ENCODE measurements around the gene MAST1.

Gene MAST1

DNA sequence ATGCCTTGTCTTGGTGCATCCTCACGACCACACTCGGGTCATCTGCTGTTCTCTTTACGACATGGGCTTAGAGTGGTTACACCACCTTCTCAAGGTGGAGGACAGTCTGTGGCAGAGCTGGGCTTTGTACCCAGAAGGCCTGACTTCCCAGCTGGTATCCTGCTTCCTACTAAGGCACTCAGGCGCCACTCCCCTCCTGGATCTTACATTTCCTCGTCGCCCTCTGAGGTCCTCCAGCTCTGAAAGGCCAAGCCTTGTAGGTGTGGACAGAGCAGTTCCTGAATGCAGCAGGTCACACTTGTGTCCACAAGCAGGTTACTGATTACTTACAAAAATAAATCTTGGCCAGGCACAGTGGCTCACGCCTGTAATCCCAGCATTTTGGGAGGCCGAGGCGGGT, 68.9 kb downstream of the MAST1 start:
- Histone ChIP-seq H3K36me3 (ENCODE audit: control insufficient read depth in 2 of 2, insufficient read depth in 1 of 2, low read length in 2 of 2) (no peaks in the 10 kb centered on the region), H3K27ac (ENCODE audit: extremely low read depth, low read depth, low read length) (no peak overlapping the region), H3K4me1 (ENCODE audit: control insufficient read depth, insufficient read depth, low read length) (no peaks in the 10 kb centered on the region; the same call in 1 of the 2 replicates), H3K9me3 (ENCODE audit: control insufficient read depth, insufficient read depth, low read depth, low read length) (no peaks in the 10 kb centered on the region), H3K4me3 (ENCODE audit: low read depth, low read length) (no peak overlapping the region)
- CTCF ChIA-PET = interaction anchor here (0.6 kb wide), 1 partner anchor 478 kb away, joined by 4 read pairs; no protein-coding TSS in a partner anchor
- TF ChIP-seq ZNF791 (tag by site-specific recombination; IDR thresholded peaks at IDR 0.05) (no peak), TSHZ1 (tag by site-specific recombination; IDR thresholded peaks at IDR 0.05; ENCODE audit: borderline replicate concordance) (no peak), ZBTB17 (tag by site-specific recombination; IDR thresholded peaks at IDR 0.05) (no peak), KLF8 (tag by site-specific recombination; IDR thresholded peaks at IDR 0.05) (no peak), ZNF747 (tag by site-specific recombination; IDR thresholded peaks at IDR 0.05) (no peak), ZFP41 (tag by site-specific recombination; IDR thresholded peaks at IDR 0.05; ENCODE audit: borderline replicate concordance) (no peak), ZNF335 (tag by site-specific recombination; conservative IDR thresholded peaks at IDR 0.05) (no peak)
- TF ChIP-seq, protein P1, sequence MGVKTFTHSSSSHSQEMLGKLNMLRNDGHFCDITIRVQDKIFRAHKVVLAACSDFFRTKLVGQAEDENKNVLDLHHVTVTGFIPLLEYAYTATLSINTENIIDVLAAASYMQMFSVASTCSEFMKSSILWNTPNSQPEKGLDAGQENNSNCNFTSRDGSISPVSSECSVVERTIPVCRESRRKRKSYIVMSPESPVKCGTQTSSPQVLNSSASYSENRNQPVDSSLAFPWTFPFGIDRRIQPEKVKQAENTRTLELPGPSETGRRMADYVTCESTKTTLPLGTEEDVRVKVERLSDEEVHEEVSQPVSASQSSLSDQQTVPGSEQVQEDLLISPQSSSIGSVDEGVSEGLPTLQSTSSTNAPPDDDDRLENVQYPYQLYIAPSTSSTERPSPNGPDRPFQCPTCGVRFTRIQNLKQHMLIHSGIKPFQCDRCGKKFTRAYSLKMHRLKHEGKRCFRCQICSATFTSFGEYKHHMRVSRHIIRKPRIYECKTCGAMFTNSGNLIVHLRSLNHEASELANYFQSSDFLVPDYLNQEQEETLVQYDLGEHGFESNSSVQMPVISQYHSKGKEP (tag by site-specific recombination; IDR thresholded peaks at IDR 0.05) = no peak
- TF ChIP-seq, protein P2, sequence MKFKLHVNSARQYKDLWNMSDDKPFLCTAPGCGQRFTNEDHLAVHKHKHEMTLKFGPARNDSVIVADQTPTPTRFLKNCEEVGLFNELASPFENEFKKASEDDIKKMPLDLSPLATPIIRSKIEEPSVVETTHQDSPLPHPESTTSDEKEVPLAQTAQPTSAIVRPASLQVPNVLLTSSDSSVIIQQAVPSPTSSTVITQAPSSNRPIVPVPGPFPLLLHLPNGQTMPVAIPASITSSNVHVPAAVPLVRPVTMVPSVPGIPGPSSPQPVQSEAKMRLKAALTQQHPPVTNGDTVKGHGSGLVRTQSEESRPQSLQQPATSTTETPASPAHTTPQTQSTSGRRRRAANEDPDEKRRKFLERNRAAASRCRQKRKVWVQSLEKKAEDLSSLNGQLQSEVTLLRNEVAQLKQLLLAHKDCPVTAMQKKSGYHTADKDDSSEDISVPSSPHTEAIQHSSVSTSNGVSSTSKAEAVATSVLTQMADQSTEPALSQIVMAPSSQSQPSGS (tag by site-specific recombination; IDR thresholded peaks at IDR 0.05; ENCODE audit: low read depth) = no peak
- POLR2A ChIA-PET = interaction anchor here (0.6 to 2.5 kb wide), 4 partner anchors 12 to 27 kb away, joined by 4 to 9 read pairs (median 5); partner anchors contain the start of genes DNASE2, FARSA and SYCE2

- ChIA-PET CTCF (interaction anchor here (0.6 to 1.0 kb wide), 3 partner anchors 53 to 154 kb away, joined by 3 to 6 read pairs (median 4); no protein-coding TSS in a partner anchor), POLR2A (interaction anchor here (1.1 kb wide), 1 partner anchor 22 kb away, joined by 3 read pairs; the partner anchor contains the start of gene GCDH)
- no peak overlapping the region for H3K4me3 ChIP-seq (ENCODE audit: low read depth, low read length)
- H3K36me3 ChIP-seq (ENCODE audit: control insufficient read depth in 2 of 2, insufficient read depth in 1 of 2, low read length in 2 of 2) = no peaks in the 10 kb centered on the region
- no peaks in the 10 kb centered on the region for H3K9me3 ChIP-seq (ENCODE audit: control insufficient read depth, insufficient read depth, low read depth, low read length)
- TF ChIP-seq MZF1 (tag by site-specific recombination; IDR thresholded peaks at IDR 0.05; ENCODE audit: borderline replicate concordance) = no peak
- no peak for TF ChIP-seq ZNF24 (tag by site-specific recombination; IDR thresholded peaks at IDR 0.05)
- TF ChIP-seq ZNF621 (tag by site-specific recombination; IDR thresholded peaks at IDR 0.05) = no peak
- no peak for TF ChIP-seq ZNF677 (tag by site-specific recombination; IDR thresholded peaks at IDR 0.05)
- TF ChIP-seq ZNF629 (tag by site-specific recombination; IDR thresholded peaks at IDR 0.05) = no peak
- no peak for TF ChIP-seq ZNF239 (tag by site-specific recombination; IDR thresholded peaks at IDR 0.05)
- H3K4me1 ChIP-seq (ENCODE audit: control insufficient read depth, insufficient read depth, low read length) = peaks cover 13% of the 10 kb centered on the region
- H3K27ac ChIP-seq (ENCODE audit: extremely low read depth, low read depth, low read length) = peak overlapping the region; percentile 48
Observed at GRCh38 chr19:12912571-12912970, 74.3 kb downstream of the MAST1 start.
